HG03457 (cell line): Measurements from ENCODE around the gene SYT15B.
"Not testable (repeated sequence)": the region's sequence is repeated elsewhere in the genome, so short reads cannot be mapped to it uniquely, and the experiment has no call there.

Experiments used
- ATAC-seq: cut with Tn5 transposase; IDR thresholded peaks from one replicate; pipeline ENCODE4 v1.9.1; 2021; ENCODE audit warnings: moderate number of reproducible peaks; ENCODE audit not compliant: unreplicated experiment

The SYT15B gene

DNA sequence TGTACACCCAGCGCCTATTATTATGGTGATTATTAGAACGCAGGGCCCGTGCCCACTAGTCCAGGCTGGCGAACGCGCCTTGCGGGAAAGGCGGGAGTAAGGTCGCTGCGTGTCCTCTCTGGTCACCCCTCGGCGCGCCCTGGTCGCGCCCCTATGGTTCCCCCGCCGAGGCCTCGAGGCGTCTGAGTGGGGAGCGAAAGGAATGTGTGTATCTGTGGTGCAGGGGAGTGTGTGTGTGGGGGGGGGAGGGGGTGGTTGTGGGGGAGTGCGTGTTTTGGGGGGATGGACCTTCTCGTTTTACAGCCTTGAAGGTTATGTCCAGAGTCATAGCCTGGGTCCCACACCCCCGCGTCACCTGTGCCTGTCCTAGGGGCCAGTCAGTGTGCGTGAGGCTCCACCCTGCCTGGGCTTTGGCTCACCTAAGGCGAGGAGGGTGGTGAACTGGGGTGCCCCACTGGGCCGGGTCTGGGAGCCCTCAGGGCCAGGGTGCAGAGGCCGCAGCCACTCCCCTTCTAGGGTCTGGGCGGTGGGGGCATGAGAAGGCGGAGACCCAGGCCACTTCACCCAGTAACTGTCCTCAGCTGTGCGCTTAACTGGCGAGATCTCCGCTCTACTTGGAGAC, at the start of gene SYT15B:
Gene SYT15B, minus strand, starts transcription at position 39 of the 622 bp plus-strand sequence. CDS start 952 bp downstream, outside the sequence.
- ATAC-seq: not testable (repeated sequence)

GRCh38 chr10:47779590-47779989, 16.2 kb upstream of the SYT15B start:
- ATAC-seq: not testable (repeated sequence)

- ATAC-seq: not testable (repeated sequence)
These were observed 12.2 kb upstream of the SYT15B start for GRCh38 chr10:47775361-47776231.

- ATAC-seq: not testable (repeated sequence)
These were observed 7.4 kb upstream of the SYT15B start for GRCh38 chr10:47770745-47771144.

- not testable (repeated sequence) for ATAC-seq
These were observed 5.3 kb upstream of the SYT15B start for GRCh38 chr10:47768578-47769115.

GRCh38 chr10:47768085-47768484, 4.7 kb upstream of the SYT15B start:
- not testable (repeated sequence) for ATAC-seq

DNA sequence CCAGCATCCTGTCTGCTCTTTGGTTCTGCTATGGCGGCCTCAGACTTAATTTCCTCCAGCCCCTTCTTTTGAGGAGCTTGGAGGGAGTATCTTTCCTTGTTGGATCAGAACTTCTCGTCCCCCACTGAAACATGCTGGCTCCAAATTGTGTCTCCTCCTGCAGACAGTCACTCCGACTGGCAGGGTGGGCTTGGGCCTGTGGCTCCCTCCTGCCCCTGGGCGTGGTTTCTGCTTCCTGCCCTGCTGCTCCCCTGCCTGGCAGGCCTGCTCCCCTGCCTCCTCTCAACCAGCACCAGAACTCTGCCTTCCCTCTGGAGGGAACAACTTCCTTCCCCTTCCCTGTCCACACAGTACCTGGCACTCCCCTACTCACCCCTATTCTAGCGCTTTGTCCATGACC, 3.8 kb upstream of the SYT15B start:
- not testable (repeated sequence) for ATAC-seq

GRCh38 chr10:47765232-47765631, 1.8 kb upstream of the SYT15B start:
- ATAC-seq: not testable (repeated sequence)

GRCh38 chr10:47762674-47763553, 478 bp downstream of the SYT15B start:
- not testable (repeated sequence) for ATAC-seq

DNA sequence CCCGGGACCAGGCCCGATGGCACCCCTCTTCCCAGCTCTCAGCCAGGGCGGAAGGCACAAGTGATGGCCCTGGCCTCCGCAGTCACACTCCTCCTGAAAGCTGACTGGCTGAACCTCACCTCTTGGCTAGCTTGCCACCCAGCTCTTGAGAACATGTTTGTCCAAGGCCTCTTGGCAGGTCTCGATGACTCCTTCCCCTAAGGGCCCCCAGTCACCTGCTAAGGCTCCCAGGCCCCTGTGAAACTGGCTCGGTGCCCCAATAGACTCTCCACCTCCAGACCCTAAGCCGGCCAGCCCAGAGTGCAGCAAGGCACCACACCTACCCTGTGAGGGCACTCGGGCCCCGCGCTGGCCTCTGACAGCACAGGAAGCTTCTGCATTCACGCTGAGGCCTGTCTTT, 4.5 kb downstream of the SYT15B start:
- not testable (repeated sequence) for ATAC-seq

- ATAC-seq: not testable (repeated sequence)
These were observed 7.2 kb downstream of the SYT15B start for GRCh38 chr10:47756169-47756568.

- ATAC-seq: not testable (repeated sequence)
These were observed 9.5 kb downstream of the SYT15B start for GRCh38 chr10:47753871-47754270.

DNA sequence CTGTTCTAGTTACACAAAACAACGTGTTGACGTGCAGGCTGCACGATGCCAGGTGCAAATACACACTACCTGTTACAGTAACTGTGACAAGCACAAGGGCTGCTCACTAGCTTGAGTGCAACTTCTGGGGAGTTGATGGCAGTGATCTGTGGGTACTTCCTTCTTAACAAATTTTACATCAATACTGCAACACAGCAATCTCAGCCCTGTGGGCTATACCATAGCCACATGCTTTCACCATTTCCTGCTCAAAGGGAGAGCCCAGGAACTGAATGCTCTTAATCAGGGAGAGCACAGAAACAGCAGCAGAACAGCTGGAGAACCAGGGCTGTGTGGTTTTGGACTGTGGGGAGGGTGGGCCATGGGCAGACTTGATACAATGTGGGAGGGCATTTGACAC, 10.2 kb downstream of the SYT15B start:
- not testable (repeated sequence) for ATAC-seq

GRCh38 chr10:47751821-47752220, 11.6 kb downstream of the SYT15B start:
- ATAC-seq: not testable (repeated sequence)

DNA sequence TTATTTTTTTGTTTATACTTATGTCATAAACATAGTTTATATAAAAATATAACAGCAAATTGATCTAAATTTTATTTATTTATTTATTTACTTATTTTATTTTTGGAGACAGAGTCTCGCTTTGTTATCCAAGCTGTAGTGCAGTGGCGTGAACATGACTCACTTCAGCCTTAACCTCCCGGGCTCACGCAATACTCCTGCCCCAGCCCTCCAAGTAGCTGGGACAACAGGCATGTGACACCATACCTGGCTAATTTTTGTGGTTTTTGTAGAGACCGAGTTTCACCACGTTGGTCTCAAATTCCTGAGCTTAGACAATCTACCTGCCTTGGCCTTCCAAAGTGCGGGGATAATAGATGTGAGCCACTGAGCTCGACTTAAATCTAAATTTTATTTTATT, 13.0 kb downstream of the SYT15B start:
- ATAC-seq: not testable (repeated sequence)

DNA sequence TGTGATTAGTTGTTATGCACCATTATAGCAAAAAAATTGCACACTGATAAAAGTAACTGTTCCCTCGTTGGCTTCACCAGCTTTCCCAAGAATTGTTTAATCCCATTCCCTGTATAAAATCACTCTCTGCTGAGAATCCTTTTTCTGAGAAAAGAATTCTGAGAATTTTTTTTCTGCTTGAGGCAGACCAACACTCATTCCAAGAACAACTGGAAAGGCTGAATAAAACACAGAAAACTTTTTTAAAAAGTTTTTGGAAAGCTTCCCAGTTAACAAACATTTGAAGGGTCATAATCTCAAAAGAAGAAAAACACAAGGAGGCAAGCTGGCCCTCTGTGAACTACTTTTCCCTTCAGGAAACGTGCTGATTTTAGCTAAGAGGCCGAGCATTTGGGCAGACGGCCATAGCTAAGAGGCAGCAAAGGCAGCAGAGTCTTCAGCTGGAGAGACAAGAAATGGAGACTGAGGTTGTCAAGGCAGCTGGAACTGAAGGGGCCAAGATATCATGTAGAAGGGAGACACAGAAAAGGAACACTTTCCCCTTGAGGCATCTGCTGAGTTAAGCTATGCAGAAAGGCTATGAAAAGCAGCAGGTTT, 16.5 kb downstream of the SYT15B start:
- not testable (repeated sequence) for ATAC-seq

DNA sequence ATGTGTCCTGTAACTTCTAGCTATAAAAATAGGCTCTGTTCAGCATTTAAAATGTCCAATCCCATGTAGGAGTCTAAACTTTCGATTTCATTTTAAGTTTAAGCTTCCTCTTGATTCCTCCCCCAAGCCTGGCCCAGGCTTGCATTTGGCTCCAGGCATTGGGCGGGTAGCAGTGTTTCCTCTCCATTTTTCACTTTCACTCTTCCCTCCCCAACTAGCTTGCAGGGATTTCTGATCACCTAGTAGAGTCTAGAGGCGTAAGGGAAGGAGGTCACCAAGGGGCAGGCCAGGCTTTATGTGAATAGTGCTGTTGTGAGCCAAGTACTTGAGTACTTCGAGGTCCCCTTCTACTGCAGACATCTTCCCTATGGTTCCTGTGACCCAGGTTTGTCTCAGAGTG, 18.5 kb downstream of the SYT15B start:
- not testable (repeated sequence) for ATAC-seq

- ATAC-seq: peak; percentile 74
These were observed 19.5 kb downstream of the SYT15B start for GRCh38 chr10:47743611-47744550.

- peak; percentile 52 for ATAC-seq
These were observed 22.5 kb downstream of the SYT15B start for GRCh38 chr10:47740868-47741267.
